Smooth muscle cell (in vitro differentiated cells): Measurements from ENCODE around the gene PSMC3. TPM values are rescaled to one million over a fixed set of nuclear protein-coding genes. Genes with fewer than 3 reads are reported as not detected.

Source experiments
- DNase-seq: peaks from one replicate; lab custom pipeline; 2025; ENCODE audit not compliant: unreplicated experiment; lab: John Stamatoyannopoulos, UW
- H2AFZ ChIP-seq: fragments of 200-600 bp; sonication (generic); 2 replicates; pipeline ENCODE4 v1.6.0; 2016; ENCODE audit warnings: antibody characterized with exemption, low read depth, mild to moderate bottlenecking
- H3F3A ChIP-seq: fragments of 200-600 bp; sonication (generic); 2 replicates; pipeline ENCODE4 v1.6.0; 2017; ENCODE audit warnings: antibody characterized with exemption, low read depth
- H3K27ac ChIP-seq: fragments of 200-600 bp; sonication (generic); 2 replicates; pipeline ENCODE4 v1.5.1; 2016; ENCODE audit warnings: low read depth, mild to moderate bottlenecking
- H3K27me3 ChIP-seq: fragments of 200-600 bp; sonication (generic); 2 replicates; pipeline ENCODE4 v1.6.1; 2016; ENCODE audit warnings: low read depth, mild to moderate bottlenecking
- H3K36me3 ChIP-seq: fragments of 200-600 bp; sonication (generic); 2 replicates; pipeline ENCODE4 v1.5.1; 2016; ENCODE audit warnings: low read depth
- H3K4me1 ChIP-seq: fragments of 200-600 bp; sonication (generic); 2 replicates; pipeline ENCODE4 v1.5.1; 2016; ENCODE audit warnings: low read depth
- H3K4me2 ChIP-seq: fragments of 200-600 bp; sonication (generic); 2 replicates; pipeline ENCODE4 v1.6.0; 2016; ENCODE audit warnings: mild to moderate bottlenecking
- H3K4me3 ChIP-seq: fragments of 200-600 bp; sonication (generic); 2 replicates; pipeline ENCODE4 v1.5.1; 2016; ENCODE audit warnings: mild to moderate bottlenecking
- H3K79me2 ChIP-seq: fragments of 200-600 bp; sonication (generic); 2 replicates; pipeline ENCODE4 v1.6.0; 2016; ENCODE audit warnings: low read depth, mild to moderate bottlenecking
- H3K9ac ChIP-seq: fragments of 200-600 bp; sonication (generic); 2 replicates; pipeline ENCODE4 v1.6.0; 2016; ENCODE audit warnings: low read depth
- H3K9me3 ChIP-seq: fragments of 200-600 bp; sonication (generic); replicated peaks from 2 replicates; pipeline ENCODE4 v1.5.1; 2016; ENCODE audit warnings: low read depth
- H4K20me1 ChIP-seq: fragments of 200-600 bp; sonication (generic); 2 replicates; pipeline ENCODE4 v1.6.0; 2016; ENCODE audit warnings: low read depth
- CTCF ChIP-seq: fragments of 200-600 bp; sonication (generic); IDR thresholded peaks from 2 replicates; pipeline ENCODE4 v1.5.1; 2017; ENCODE audit warnings: borderline replicate concordance, mild to moderate bottlenecking, antibody characterized with exemption; ENCODE audit not compliant: insufficient read depth, poor library complexity, severe bottlenecking
- WGBS: methylation state at CpG from one replicate; pipeline ENCODE4 v1.1.7; 2016; ENCODE audit warnings: low lambda C conversion rate; 5-methylcytosine and 5-hydroxymethylcytosine counted together
- polyA plus RNA-seq: library from polyadenylated mRNA; unstranded; fragments of >200 nt; fragmentation: Nextera tagmentation; extraction: Ambion mirVana; gene quantifications from 2 replicates; pipeline ENCODE4 v1.2.1, GENCODE V29; 2016
- total RNA-seq: library from RNA; depleted of rRNA; stranded (reverse); fragments of >200 nt; gene quantifications from 2 replicates; pipeline ENCODE4 v1.2.3, GENCODE V29; 2014

PSMC3 gene
- total and polyA plus RNA-seq, 2 experiments from 2014 or later: 71.2 to 211 TPM

GRCh38 chr11:47375546-47376085, 50.6 kb downstream of the PSMC3 start:
- no peaks in the 10 kb centered on the region for H3K79me2 ChIP-seq
- H3K27me3 ChIP-seq: no peaks in the 10 kb centered on the region

GRCh38 chr11:47375020-47375419, 51.2 kb downstream of the PSMC3 start:
- no peak overlapping the region for H2AFZ ChIP-seq
- H3K4me1 ChIP-seq: no peaks in the 10 kb centered on the region
- H3K79me2 ChIP-seq: no peaks in the 10 kb centered on the region
- H4K20me1 ChIP-seq: no peaks in the 10 kb centered on the region
- H3K9me3 ChIP-seq: no peaks in the 10 kb centered on the region
- no peak overlapping the region for H3K9ac ChIP-seq
- no peaks in the 10 kb centered on the region for H3K27me3 ChIP-seq
- no peak for DNase-seq
- no peaks in the 10 kb centered on the region for H3F3A ChIP-seq
- no peak for TF ChIP-seq CTCF
- H3K27ac ChIP-seq: no peak overlapping the region
- no peak overlapping the region for H3K4me2 ChIP-seq
- H3K4me3 ChIP-seq: no peak overlapping the region
- H3K36me3 ChIP-seq: no peaks in the 10 kb centered on the region
- 94% methylated on average over 8 of the region's 8 CpGs for WGBS

More at GRCh38 chr11:47375546-47376085, 50.6 kb downstream of the PSMC3 start:
- no peak overlapping the region for H3K9ac ChIP-seq
- no peaks in the 10 kb centered on the region for H3K36me3 ChIP-seq
- H3K4me3 ChIP-seq: no peak overlapping the region
- no peaks in the 10 kb centered on the region for H3F3A ChIP-seq
- H3K27ac ChIP-seq: no peak overlapping the region
- H3K4me2 ChIP-seq: no peak overlapping the region
- DNase-seq: no peak
- no peak for TF ChIP-seq CTCF
- 91% methylated on average over 12 of the region's 13 CpGs for WGBS
- no peaks in the 10 kb centered on the region for H3K9me3 ChIP-seq
- H3K4me1 ChIP-seq: no peaks in the 10 kb centered on the region
- no peaks in the 10 kb centered on the region for H4K20me1 ChIP-seq
- H2AFZ ChIP-seq: no peak overlapping the region

DNA sequence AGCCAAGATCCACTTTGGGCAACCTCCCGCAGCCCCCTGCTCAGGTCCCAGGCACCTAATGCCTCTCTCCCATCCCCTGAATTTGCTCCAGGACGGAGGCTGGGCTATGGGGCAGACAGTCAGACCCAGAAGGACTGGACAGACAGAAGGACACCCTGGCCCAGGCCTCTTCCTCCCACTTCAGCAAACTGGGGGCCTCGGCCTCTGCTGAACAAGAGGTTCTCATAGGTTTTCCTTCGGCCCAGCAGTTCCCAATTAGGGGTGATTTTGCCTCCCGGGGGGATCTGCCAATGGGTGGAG, 51.6 kb downstream of the PSMC3 start:
- no peaks in the 10 kb centered on the region for H3K27me3 ChIP-seq
- H3K9ac ChIP-seq: no peak overlapping the region
- no peaks in the 10 kb centered on the region for H3K9me3 ChIP-seq
- no peaks in the 10 kb centered on the region for H4K20me1 ChIP-seq
- DNase-seq: no peak
- H3F3A ChIP-seq: no peaks in the 10 kb centered on the region
- WGBS: 88% methylated on average over 5 of the region's 5 CpGs
- no peak for TF ChIP-seq CTCF
- no peak overlapping the region for H2AFZ ChIP-seq
- no peak overlapping the region for H3K27ac ChIP-seq
- H3K36me3 ChIP-seq: no peaks in the 10 kb centered on the region
- H3K4me1 ChIP-seq: no peaks in the 10 kb centered on the region
- H3K4me2 ChIP-seq: no peak overlapping the region
- no peaks in the 10 kb centered on the region for H3K79me2 ChIP-seq
- no peak overlapping the region for H3K4me3 ChIP-seq
